SHP77 (cell line): ENCODE data around the gene TMEM214.

Experiments used
- DNase-seq, 2 experiments: peaks; one replicate each; lab custom pipeline; 2025; lab: John Stamatoyannopoulos, UW

TMEM214 gene

DNA sequence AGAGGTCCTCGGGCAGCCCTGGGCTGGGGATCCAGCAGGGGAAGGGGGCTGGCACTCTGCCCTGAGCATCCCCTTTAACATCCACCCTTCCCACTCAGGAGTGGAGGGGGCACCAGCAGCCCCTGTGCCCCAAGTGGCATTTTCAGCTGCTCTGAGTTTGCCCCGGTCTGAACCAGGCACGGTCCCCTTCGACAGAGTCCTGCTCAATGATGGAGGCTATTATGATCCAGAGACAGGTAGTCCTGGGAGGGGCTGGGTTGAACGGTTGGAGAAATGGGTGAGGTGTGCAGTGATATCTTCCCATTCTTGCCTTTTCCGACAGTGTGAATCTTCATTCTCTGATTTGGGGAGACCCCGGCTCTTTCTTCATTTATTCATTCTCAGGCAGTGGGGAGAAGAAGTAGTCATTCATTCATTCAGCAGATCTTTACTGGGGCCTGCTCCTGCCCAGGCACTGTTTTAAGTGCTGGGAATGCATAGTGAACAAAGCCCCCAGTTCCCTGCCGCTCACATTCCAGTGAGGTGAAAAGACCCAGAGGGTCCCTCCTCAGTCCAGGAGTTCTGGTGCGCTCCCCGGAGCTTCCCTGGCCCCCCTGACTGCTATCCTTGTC is 52.4 kb downstream of the TMEM214 start:
- DNase-seq: no peak

DNA sequence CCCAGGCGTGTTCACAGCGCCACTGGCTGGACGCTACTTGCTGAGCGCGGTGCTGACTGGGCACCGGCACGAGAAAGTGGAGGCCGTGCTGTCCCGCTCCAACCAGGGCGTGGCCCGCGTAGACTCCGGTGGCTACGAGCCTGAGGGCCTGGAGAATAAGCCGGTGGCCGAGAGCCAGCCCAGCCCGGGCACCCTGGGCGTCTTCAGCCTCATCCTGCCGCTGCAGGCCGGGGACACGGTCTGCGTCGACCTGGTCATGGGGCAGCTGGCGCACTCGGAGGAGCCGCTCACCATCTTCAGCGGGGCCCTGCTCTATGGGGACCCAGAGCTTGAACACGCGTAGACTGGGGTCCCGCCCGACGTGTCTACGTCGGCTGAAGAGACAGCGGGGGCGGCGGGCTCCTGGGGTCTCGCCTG is 52.9 kb downstream of the TMEM214 start:
- peak; percentile 42 to 76 for DNase-seq

DNA sequence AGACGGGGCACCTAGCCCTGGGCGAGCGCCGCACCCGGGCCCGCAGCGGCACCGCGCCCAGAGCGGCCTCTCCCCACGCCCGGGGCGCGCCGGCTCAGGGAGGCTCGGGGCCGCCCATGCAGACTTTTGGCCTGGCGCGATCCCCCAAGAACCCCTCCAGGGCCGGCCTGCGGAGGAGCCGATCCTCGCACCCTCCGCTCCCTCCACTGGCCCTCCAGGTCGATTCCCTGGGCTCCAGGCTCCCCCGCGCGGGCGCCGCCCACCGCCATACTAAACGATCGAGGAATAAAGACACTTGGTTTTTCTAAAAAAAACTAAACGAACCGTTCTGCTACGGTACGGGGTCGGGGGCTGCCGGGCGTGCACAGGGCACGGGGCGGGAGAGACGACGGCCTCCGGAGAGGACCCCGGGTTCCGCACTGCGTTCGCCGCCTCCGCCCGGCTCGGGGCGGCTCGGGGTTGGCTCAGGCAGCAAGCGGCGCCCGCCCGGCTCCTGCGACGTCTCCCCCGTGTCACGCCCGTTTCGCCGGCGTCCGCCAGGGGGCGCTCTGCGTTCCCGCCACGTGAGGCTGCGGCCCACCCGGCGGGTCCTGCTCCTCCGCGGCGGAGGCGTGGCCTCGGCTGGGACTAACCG is 53.4 kb downstream of the TMEM214 start:
- peak; percentile 88 to 90 for DNase-seq

DNA sequence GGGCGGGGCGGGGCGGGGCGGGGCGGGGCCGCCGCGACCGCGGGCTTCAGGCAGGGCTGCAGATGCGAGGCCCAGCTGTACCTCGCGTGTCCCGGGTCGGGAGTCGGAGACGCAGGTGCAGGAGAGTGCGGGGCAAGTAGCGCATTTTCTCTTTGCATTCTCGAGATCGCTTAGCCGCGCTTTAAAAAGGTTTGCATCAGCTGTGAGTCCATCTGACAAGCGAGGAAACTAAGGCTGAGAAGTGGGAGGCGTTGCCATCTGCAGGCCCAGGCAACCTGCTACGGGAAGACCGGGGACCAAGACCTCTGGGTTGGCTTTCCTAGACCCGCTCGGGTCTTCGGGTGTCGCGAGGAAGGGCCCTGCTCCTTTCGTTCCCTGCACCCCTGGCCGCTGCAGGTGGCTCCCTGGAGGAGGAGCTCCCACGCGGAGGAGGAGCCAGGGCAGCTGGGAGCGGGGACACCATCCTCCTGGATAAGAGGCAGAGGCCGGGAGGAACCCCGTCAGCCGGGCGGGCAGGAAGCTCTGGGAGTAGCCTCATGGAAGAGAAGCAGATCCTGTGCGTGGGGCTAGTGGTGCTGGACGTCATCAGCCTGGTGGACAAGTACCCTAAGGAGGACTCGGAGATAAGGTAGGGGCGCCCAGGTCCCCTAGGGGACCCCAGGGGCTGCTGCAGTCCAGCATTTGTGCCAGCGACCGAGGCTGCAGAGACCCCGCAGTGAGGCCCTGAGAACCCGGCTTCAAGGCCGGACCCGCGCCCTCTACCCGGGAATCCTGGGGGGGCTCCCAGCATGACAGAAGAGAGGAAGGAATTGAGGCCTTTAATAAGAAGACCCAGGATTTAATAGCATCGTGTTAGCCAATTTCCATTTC is 54.2 kb downstream of the TMEM214 start, which contains the start of gene KHK:
Gene KHK, plus strand, starts transcription at position 49 of the 870 bp plus-strand sequence. Its CDS starts 488 bp downstream, at position 537.
- DNase-seq: peak; percentile 69

DNA sequence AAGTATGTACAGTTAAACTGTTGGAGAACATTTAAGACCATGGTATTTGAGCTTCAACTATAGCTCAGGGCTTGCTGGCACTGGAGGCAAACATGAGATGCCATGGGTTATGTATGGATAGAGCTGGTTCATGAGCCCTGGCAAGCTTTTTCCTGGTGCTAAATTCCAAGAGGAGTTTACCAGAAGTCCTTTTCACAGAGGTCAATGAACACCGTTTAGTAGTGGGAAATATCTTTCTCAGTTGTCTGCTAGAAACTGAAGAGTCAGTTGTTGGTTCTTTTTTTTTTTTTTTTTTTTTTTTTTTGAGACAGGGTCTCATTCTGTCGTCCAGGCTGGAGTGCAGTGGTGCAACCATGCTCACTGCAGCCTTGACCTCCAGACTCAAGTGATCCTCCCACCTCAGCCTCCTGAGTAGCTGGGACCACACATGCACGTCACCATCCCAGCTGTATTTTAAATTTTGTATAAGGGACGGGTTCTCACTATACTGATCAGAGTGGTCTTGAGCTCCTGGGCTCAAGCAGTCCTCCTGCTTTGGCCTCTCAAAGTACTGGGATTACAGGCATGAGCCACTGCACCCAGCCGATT is 55.2 kb downstream of the TMEM214 start:
- DNase-seq: no peak

DNA sequence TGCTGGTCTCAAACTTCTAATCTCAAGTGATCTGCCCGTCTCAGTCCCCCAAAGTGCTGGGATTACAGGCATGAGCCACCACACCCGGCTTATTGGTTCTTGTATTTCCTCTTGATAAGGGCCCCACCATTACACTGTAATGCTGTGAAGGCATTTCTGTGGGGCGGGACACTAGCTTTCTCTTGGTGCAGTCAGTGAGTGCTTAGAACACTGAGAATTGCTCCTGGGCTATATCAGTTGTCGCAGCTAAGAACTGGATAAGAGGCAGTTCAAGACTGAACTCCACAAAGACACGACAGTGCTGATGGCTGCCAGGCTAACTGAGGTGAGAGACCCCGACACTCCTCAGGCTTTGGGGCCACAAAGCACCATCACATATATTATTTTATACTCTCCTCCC is 55.9 kb downstream of the TMEM214 start:
- no peak for DNase-seq

DNA sequence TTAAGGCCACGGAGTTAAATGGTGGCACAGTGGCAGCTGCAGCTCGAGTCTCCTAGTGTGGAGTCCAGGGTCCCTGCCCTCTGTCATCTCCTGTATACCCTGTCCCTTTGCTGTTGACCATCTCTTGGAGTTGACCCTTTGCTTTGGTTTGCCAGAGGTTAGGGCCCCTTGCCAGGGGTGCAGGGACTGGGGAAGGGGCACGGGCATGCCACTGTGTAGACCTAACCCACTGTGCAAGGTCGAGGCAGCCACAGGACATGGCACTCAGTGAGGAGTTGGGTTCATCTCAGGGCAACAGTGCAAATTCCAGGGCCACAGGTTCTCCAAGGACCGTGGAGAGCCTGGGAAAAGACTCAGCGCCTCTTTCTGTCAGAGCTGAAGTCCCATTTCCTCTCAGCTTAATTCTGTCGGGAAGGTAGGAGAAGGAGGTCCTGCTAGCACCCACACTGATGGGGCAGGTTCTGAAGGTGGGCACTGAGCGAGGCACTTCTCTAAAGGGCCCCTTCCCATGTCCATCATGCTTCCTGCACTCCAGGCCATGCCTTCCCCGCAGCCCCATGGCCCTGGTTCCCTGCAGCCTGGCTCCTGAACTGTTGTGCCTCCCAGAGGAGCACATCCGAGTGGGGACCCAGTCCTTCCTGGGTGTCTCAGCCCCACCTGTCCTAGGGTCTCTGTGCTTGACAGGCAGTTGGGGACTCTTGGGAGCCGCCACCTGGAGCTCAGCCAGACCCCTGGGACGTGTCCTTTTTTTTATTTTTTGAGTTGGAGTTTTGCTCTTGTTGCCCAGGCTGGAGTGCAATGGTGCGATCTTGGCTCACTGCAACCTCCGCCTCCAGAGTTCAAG is 56.6 kb downstream of the TMEM214 start:
- no peak for DNase-seq
